Measurements from ENCODE around the gene AXL.

Gene AXL

GRCh38 chr19:41309180-41310032 is 90.4 kb downstream of the AXL start:
- DNase-seq: no peak

- DNase-seq: peak; percentile 72
Observed at GRCh38 chr19:41310033-41310831, 91.2 kb downstream of the AXL start, which contains the start of gene CCDC97. Gene CCDC97, plus strand, starts transcription at chr19:41310172. Its CDS starts 139 bp downstream, at chr19:41310311.

- no peak for DNase-seq
Observed at GRCh38 chr19:41311072-41311471, 92.0 kb downstream of the AXL start.
